Activated naive CD8-positive, alpha-beta T cell treated with anti-CD3 and anti-CD28 coated beads, Interleukin-2, amount 50 U/mL, for 16 hours (primary cell): ENCODE data around the gene FLG.
"Not testable (repeated sequence)": the region's sequence is repeated elsewhere in the genome, so short reads cannot be mapped to it uniquely, and the experiment has no call there.

Experiments
- DNase-seq: peaks from one replicate; pipeline ENCODE4 v3.0.0-alpha.2; 2020; ENCODE audit warnings: low read depth, low spot score

The FLG gene

DNA sequence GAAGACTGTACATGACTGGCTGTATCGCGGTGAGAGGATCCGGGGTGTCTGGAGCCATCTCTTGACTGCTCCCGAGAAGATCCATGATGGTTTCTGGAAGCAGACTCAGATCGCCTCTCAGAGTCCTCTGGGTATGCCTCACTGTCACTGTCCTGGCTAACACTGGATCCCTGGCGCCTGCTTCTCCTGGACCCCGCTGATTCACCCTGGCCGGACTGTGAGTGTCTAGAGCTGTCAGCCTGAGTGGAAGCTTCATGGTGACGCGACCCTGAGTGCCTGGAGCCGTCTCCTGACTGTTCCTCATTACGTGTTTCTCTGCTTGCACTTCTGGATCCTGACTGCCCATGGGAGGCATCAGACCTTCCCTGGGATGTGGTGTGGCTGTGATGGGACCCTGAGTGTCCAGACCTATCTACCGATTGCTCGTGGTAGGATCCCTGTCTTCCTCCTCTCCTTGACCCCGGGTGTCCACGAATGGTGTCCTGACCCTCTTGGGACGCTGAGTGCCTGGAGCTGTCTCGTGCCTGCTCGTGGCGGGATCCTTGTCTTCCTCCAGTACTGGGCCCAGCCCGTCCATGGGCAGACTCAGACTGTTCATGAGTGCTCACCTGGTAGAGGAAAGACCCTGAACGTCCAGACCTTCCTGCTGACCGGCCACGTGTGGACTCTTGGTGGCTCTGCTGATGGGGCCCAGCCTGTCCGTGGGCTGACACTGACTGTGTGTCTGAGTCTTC lies 21.7 kb downstream of the FLG start:
- not testable (repeated sequence) for DNase-seq

DNA sequence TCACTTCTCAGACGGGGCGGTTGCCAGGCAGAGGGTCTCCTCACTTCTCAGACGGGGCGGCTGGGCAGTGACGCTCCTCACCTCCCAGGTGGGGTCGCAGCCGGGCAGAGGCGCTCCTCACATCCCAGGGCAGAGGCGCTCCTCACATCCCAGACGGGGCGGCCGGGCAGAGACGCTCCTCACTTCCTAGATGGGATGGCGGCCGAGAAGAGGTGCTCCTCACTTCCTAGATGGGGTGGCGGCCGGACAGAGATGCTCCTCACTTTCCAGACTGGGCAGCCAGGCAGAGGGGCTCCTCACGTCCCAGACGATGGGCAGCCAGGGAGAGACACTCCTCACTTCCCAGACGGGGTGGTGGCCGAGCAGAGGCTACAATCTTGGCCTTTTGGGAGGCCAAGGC lies 68.6 kb downstream of the FLG start:
- not testable (repeated sequence) for DNase-seq
